BJ (cell line): ENCODE data around the gene PRKAB1. TPM values are rescaled to one million over a fixed set of nuclear protein-coding genes. Genes with fewer than 3 reads are reported as not detected.
"Not testable (repeated sequence)": the region's sequence is repeated elsewhere in the genome, so short reads cannot be mapped to it uniquely, and the experiment has no call there.

ENCODE experiments used
- CTCF ChIA-PET: fragments of 350-600 bp; formaldehyde crosslinking; extraction: SDS; loops from one replicate; lab custom pipeline; 2021; ENCODE audit warnings: antibody characterized with exemption, inconsistent platforms; lab: Yijun Ruan, JAX
- POLR2A ChIA-PET: fragments of 300-600 bp; sonication (Branson Sonifier 250); formaldehyde crosslinking; extraction: SDS; loops from one replicate; lab custom pipeline; 2021; ENCODE audit warnings: antibody characterized with exemption; lab: Charles Lee
- DNase-seq: peaks from one replicate; pipeline ENCODE4 v3.0.0-alpha.2; 2011; ENCODE audit warnings: low read depth
- H3K27me3 ChIP-seq: 2 replicates; pipeline ENCODE4 v1.6.0; 2011; ENCODE audit warnings: low read length; ENCODE audit not compliant: control insufficient read depth, insufficient read depth
- H3K36me3 ChIP-seq: 2 replicates; pipeline ENCODE4 v1.5.1; 2011; ENCODE audit warnings: low read length; ENCODE audit not compliant: control insufficient read depth, insufficient read depth
- H3K4me3 ChIP-seq: 2 replicates; pipeline ENCODE4 v1.5.1; 2011; ENCODE audit warnings: low read depth, mild to moderate bottlenecking, control low read depth, low read length
- CTCF ChIP-seq: IDR thresholded peaks from 2 replicates; pipeline ENCODE4 v1.5.1; 2011; ENCODE audit warnings: low read depth, mild to moderate bottlenecking, control low read depth, inconsistent platforms, low read length, moderate library complexity; ENCODE audit not compliant: insufficient read depth
- polyA plus RNA-seq: library from polyadenylated mRNA; depleted of rRNA; stranded (reverse); fragments of >200 nt; gene quantifications from 2 replicates; pipeline ENCODE4 v1.2.3, GENCODE V29; 2011

PRKAB1 gene
- polyA plus RNA-seq, 1 experiment, result 45.7 TPM

- ChIA-PET POLR2A (interaction anchor here (0.6 kb wide), 1 partner anchor 13 kb away, joined by 22 read pairs; no protein-coding TSS in a partner anchor), CTCF (interaction anchor here (1.0 kb wide), 1 partner anchor 9 kb away, joined by 3 read pairs; no protein-coding TSS in a partner anchor)
- Histone ChIP-seq H3K36me3 (no peaks in the 10 kb centered on the region), H3K27me3 (no peaks in the 10 kb centered on the region), H3K4me3 (no peak overlapping the region)
- no peak for DNase-seq
- no peak for TF ChIP-seq CTCF
Measured at GRCh38 chr12:119704065-119704747, 36.3 kb downstream of the PRKAB1 start.

DNA sequence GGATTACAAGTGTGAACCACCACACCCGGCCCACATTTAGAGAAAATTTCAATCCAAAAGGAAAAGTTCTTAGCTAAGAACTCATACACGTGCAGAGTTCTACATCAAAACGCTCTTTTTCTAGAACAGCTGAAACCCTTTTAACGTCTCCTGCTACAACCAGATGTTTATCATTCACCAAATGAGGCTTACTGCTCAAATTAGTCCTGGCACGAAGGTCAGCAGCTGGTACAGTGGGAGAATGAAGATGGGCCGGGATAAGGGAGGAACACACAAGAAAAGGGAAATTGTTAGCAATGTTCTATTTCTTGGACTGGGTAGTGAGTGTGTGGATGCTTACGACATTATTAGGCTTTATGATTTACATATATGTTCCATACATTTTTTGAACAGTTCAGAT lies 37.2 kb downstream of the PRKAB1 start:
- POLR2A ChIA-PET, result no interaction called here
- no peak for DNase-seq

GRCh38 chr12:119706427-119706826 lies 38.5 kb downstream of the PRKAB1 start:
- POLR2A ChIA-PET, CTCF ChIA-PET, H3K4me3 ChIP-seq, DNase-seq, H3K27me3 ChIP-seq, H3K36me3 ChIP-seq: not testable (repeated sequence)

More for the DNA sequence above, 37.2 kb downstream of the PRKAB1 start:
- Histone ChIP-seq H3K27me3 (no peaks in the 10 kb centered on the region), H3K36me3 (no peaks in the 10 kb centered on the region), H3K4me3 (no peak overlapping the region)
- TF ChIP-seq CTCF, result no peak
- CTCF ChIA-PET, result interaction anchor here (0.9 kb wide), 1 partner anchor 37 kb away, joined by 4 read pairs; the partner anchor contains the start of gene PRKAB1

DNA sequence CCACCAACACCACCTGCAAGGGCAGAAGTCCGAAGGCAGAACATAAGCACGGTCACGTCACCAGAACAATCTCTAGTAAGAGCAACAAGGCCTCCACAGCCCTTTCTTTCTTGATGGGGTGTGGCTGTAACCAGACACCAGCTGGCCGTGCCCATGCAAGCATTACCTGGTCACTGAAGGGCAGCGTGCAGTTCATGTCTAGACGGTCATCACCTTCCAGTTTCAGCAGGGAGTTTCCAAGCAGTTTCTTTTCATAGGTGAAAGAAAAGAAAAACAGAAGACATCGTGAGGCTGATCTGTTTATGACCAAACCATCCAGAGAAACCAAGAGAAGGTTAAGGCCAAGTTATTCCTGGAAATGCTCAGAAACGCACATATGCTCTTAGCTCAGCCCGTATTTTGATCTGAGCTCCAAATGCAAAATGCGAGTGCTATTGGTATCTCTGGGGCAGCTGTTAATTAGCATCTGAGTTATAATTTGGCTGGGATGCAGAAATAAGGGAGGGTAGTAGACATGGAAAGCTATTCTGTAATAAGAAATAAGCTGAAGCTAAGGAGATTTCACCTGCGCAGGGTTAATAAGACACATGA lies 42.5 kb downstream of the PRKAB1 start:
- DNase-seq, result no peak
- ChIA-PET POLR2A (no interaction called here), CTCF (interaction anchor here (1.1 to 2.7 kb wide), 2 partner anchors 15 to 193 kb away, joined by 3 to 12 read pairs; no protein-coding TSS in a partner anchor)
- no peaks in the 10 kb centered on the region for H3K27me3 ChIP-seq
- no peak overlapping the region for H3K4me3 ChIP-seq
- TF ChIP-seq CTCF, result no peak
- H3K36me3 ChIP-seq, result peaks cover 5% of the 10 kb centered on the region

DNA sequence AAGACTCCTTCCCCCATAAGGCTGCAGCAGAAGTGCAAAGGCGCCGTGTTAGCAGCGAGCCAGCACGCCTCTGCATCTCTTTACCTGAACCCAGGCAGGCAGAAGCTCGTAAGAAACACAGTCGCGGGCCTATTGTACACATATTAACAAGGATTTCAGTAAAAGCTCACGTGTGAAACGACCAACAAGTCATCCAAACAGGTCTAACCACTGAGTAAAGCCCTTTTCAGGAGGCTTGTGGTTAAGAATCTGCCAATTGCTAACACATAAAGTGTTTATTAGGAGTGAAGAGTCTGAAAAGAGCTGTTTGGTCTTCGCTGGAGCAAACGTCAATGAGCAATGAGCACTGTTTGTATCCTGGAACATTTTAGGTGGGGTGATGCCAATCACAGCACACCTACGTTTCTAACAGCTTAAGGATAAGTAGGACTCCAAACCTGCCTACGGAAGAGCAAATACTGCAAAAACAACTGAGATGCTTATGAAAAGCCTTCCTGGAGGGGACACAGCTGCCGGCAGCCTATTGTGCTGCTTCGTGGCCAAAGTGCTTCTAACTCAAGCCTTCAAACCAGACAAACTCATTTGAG lies 43.1 kb downstream of the PRKAB1 start:
- H3K36me3 ChIP-seq, result peaks cover 5% of the 10 kb centered on the region
- no peak overlapping the region for H3K4me3 ChIP-seq
- no peak for TF ChIP-seq CTCF
- POLR2A ChIA-PET, result no interaction called here
- no peak for DNase-seq
- no peaks in the 10 kb centered on the region for H3K27me3 ChIP-seq
- CTCF ChIA-PET, result interaction anchor here (2.7 kb wide), 1 partner anchor 16 kb away, joined by 12 read pairs; no protein-coding TSS in a partner anchor
